Colonic mucosa (tissue), 4 donors: ENCODE results near the gene EXO1. TPM values are rescaled to one million over a fixed set of nuclear protein-coding genes. Genes with fewer than 3 reads are reported as not detected.
"Not testable (repeated sequence)": the region's sequence is repeated elsewhere in the genome, so short reads cannot be mapped to it uniquely, and the experiment has no call there.

Source experiments
- DNase-seq: peaks from one replicate; pipeline ENCODE4 v3.0.0-alpha.2; 2020
- H3K27ac ChIP-seq: fragments of 200-600 bp; one replicate; pipeline ENCODE4 v1.8.0; 2021
- H3K27me3 ChIP-seq: fragments of 200-600 bp; one replicate; pipeline ENCODE4 v1.8.0; 2021
- H3K36me3 ChIP-seq: fragments of 200-600 bp; one replicate; pipeline ENCODE4 v1.8.0; 2021
- H3K4me1 ChIP-seq: fragments of 200-600 bp; one replicate; pipeline ENCODE4 v1.8.0; 2021; ENCODE audit warnings: mild to moderate bottlenecking
- H3K4me3 ChIP-seq: fragments of 200-600 bp; one replicate; pipeline ENCODE4 v1.8.0; 2021
- H3K9ac ChIP-seq, 2 donors: one replicate each; pipeline ENCODE4 v1.7.0; 2013; ENCODE audit warnings: control low read depth in 2 of 2, low read depth in 2 of 2, low read length in 2 of 2
- H3K9me3 ChIP-seq: fragments of 200-600 bp; one replicate; pipeline ENCODE4 v1.8.0; 2021
- CTCF ChIP-seq: fragments of 200-600 bp; IDR thresholded peaks from one replicate; pipeline ENCODE4 v1.8.0; 2022; ENCODE audit warnings: antibody characterized with exemption, mild to moderate bottlenecking
- intact Hi-C: fragments of 100-400 bp; cut with DNase I; formaldehyde crosslinking; loops from one replicate; pipeline ENCODE4 v1.14.1; 2022
- total RNA-seq, 2 donors: library from RNA; stranded (reverse); fragmentation: NEBNext Ultra II Directional in 1 of 2; extraction: Animal tissue kit (Norgen Biotek cat#: 25700) in 1 of 2; gene quantifications; one replicate each; pipeline ENCODE4 v1.2.1, GENCODE V29; 2021
- donor health status: healthy.
- donor health status: DM: no; HTN: no; CAD: no.
- donor health status: DM: no; HTN: no; CAD: no.

EXO1 gene
- 10 to 100 TPM in 1 of 2 donors, 1 to 10 TPM in 1; 5.1 to 17.6 TPM for total RNA-seq

GRCh38 chr1:241847796-241848685 is at the start of gene EXO1:
Gene EXO1, plus strand, starts transcription at chr1:241848204. Its CDS starts 2,222 bp downstream, at chr1:241850426.
- intact Hi-C loops: loop anchor here (5.0 kb wide), 1 partner anchor 149 kb away; the partner anchor contains the start of gene MAP1LC3C
- peak; percentile 90 for DNase-seq
- TF ChIP-seq CTCF: no peak
- Histone ChIP-seq H3K4me3 (peak within 1 kb of the TSS; percentile 76), H3K27ac (peak within 1 kb of the TSS; percentile 100), H3K9ac (peak within 1 kb of the TSS; percentile 38 to 81), H3K4me1 (peaks cover 2% of the 10 kb centered on the region), H3K9me3 (no peaks in the 10 kb centered on the region), H3K36me3 (no peaks in the 10 kb centered on the region), H3K27me3 (no peaks in the 10 kb centered on the region)

GRCh38 chr1:241799416-241799815 is 48.6 kb upstream of the EXO1 start:
- TF ChIP-seq CTCF: no peak
- Histone ChIP-seq H3K27ac (no peak overlapping the region), H3K36me3 (no peaks in the 10 kb centered on the region), H3K4me3 (no peak overlapping the region), H3K27me3 (no peaks in the 10 kb centered on the region), H3K9ac (no peak overlapping the region), H3K4me1 (no peaks in the 10 kb centered on the region), H3K9me3 (no peaks in the 10 kb centered on the region)
- no peak for DNase-seq
- intact Hi-C loops: no loop called here

GRCh38 chr1:241800640-241801039 is 47.4 kb upstream of the EXO1 start:
- Histone ChIP-seq H3K36me3 (no peaks in the 10 kb centered on the region), H3K4me1 (no peaks in the 10 kb centered on the region), H3K27me3 (no peaks in the 10 kb centered on the region), H3K9me3 (no peaks in the 10 kb centered on the region), H3K4me3 (no peak overlapping the region), H3K27ac (no peak overlapping the region), H3K9ac (no peak overlapping the region)
- intact Hi-C loops: no loop called here
- no peak for TF ChIP-seq CTCF
- no peak for DNase-seq

- H3K27ac ChIP-seq: no peak overlapping the region
- no peak for TF ChIP-seq CTCF
- no peak overlapping the region for H3K9ac ChIP-seq
- H3K36me3 ChIP-seq: no peaks in the 10 kb centered on the region
- intact Hi-C loops: no loop called here
- H3K9me3 ChIP-seq: no peaks in the 10 kb centered on the region
- no peaks in the 10 kb centered on the region for H3K4me1 ChIP-seq
- H3K27me3 ChIP-seq: no peaks in the 10 kb centered on the region
- no peak for DNase-seq
- H3K4me3 ChIP-seq: no peak overlapping the region
These were observed 45.1 kb upstream of the EXO1 start for GRCh38 chr1:241802863-241803262.

- H3K4me3 ChIP-seq, H3K36me3 ChIP-seq, intact Hi-C loops, H3K27me3 ChIP-seq, DNase-seq, H3K27ac ChIP-seq, H3K9ac ChIP-seq, H3K9me3 ChIP-seq, H3K4me1 ChIP-seq: not testable (repeated sequence)
These were observed 43.3 kb upstream of the EXO1 start for GRCh38 chr1:241804706-241805105.

- H3K4me1 ChIP-seq: no peaks in the 10 kb centered on the region
- no peaks in the 10 kb centered on the region for H3K9me3 ChIP-seq
- no peak overlapping the region for H3K4me3 ChIP-seq
- TF ChIP-seq CTCF: no peak
- no peak for DNase-seq
- no peak overlapping the region for H3K27ac ChIP-seq
- no peaks in the 10 kb centered on the region for H3K27me3 ChIP-seq
- intact Hi-C loops: no loop called here
- H3K9ac ChIP-seq: no peak overlapping the region
- no peaks in the 10 kb centered on the region for H3K36me3 ChIP-seq
These were observed 39.7 kb upstream of the EXO1 start for GRCh38 chr1:241808265-241808664.
